Embryonic facial prominence (tissue), 1 donor: ENCODE measurements around the gene PCBP2.

Source experiments
- DNase-seq: peaks from one replicate; pipeline ENCODE4 v3.0.0-alpha.2; 2016; ENCODE audit errors: extremely low spot score

Gene PCBP2

GRCh38 chr12:53493610-53494391, 41.9 kb downstream of the PCBP2 start:
- no peak for DNase-seq

DNA sequence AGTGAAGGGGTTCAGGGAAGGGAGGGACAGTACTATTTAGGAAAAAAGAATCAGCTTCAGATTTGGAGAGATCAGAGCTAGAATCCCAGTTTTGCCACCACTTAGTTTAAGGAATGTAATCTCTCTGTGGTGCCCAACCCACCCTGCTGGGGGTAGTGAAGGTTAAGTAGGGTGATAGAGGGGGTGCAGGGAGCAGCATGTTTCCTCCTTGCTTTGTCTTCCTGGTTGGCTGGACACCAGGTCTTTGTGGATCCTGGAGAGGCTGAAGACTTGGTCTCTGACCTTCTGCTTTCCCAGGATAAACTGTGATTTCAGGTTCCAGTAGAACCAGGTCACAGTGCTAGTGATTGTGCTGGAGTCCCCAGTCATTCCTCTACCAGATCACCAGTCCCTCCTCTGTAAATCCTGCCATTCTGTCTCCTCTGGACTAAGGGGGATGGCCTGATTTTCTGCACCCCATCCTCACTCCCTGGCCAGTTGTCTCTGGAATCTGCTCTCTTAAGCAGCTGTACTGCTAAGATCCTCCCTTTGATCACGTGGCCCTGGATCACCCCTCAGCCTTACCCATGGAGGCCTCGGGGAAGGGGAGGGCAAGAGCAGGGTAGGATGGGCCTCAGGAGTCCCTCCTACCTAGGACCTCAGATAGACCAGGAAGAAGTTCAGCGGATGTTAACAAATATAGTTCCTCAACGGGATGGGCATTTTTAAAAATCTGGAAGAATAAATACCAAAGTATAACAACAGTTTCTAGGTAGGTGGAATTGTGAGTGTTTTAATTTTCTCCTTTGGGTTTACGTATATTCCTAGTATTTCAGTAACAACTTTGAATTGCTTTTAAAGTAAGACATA, 44.2 kb downstream of the PCBP2 start:
- no peak for DNase-seq

DNA sequence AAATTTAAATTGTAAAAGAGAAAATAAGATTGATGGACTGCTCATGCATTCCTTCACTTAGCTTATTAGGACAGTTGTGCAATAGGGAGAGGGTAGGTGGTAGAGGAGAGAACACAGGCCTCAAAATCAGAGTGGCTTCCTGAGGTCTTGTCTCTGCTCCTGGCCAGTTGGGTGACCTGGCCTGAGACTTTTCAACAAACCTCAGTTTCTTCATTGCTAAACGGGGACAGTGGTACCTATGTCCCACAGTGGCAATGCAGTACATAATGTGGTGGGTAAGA, 44.8 kb downstream of the PCBP2 start:
- DNase-seq, result no peak

DNA sequence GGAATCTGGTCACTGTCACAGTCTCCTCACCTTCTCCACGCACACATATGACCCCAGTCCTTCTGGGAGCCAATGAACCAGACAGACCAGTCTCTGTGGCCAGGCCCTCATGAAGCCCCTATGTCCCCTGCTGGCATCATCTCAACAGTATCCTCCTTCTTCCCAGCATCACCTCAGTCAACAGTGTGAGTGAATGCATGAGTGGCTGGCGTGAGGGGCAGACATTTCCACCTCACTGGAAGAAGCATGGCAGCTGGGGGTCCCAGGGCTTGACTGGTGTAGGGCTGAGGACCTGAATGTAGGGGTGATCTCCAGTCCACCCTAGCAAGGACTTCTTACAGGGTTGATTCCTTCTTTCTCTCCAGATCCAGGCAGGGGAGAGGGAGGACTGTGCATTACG, 45.6 kb downstream of the PCBP2 start:
- DNase-seq, result no peak

- no peak for DNase-seq
These were observed 46.3 kb downstream of the PCBP2 start for GRCh38 chr12:53498235-53498630.

DNA sequence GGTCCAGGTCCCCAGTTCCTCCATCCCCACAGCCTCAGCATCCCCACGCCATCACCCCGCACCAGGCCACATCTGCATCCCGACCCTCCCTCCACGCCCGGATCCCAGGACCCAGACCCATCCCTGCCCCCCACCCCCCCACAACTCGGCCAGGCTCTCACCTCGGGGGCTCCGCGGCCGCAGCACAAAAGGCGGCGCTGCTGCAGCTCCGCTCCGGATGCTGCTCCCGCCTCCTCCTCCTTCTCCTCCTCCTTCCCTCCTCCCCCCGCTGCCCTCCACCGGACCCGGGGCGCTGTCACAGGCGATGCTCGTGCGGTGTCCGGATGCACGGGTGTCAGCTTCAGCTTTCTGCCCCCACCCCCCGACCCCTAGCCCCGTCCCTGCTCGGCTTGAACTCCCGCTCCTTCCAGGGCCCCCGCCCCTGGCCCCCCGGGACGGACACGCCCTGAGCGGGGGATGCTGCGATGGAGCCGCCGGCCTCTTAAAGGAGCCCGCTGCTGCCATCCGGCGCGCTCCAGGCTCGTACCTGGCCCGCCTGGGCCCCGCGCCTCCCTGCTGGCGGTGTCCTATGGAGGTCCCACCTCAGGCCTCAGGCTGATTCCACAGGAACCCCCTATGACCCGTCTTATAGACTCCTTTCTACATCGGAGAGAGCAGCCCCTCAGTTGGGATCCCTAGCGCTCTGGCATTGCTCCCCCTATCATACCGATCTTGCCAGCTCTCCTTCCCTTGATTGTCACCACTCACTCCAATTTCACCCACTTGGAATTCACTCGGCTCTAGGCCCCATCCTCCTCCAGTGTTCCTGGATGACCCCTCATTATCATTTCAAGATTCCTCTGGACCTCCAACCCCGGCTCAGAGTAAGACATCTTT, 47.6 kb downstream of the PCBP2 start, which contains the start of gene MAP3K12:
Gene MAP3K12, minus strand, starts transcription at position 193 of the 876 bp plus-strand sequence. CDS start 12,067 bp downstream, outside the sequence.
- no peak for DNase-seq

DNA sequence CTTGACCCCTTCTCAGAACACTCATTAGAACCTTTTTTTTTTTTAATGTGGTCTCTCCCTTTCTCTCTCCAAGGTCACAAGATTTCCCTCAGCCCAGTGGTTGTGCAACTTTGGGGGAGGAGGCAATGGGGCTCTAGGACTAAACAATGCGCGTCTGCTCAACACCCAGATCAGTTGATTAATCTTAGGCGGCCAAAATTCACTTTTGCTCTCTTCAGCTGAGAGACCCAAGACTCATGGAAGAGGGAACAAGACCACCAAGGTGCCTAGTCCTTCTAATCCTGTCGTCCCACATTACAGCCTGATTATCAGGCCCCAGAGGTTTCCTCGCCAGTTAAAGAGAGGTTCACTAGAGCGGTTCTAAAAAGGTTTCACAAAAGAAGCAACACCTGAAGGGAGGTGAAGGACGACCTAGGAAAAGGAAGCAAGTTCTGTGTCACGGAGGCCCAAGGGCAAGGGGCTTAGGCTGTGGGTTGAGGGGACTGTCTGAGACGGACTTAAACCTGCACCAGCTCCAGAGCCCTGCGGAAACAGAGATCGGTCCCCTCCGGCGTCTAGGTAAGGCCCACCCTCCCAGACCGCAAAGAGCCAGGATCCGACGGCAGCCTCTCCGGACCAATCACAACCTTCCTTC, 48.4 kb downstream of the PCBP2 start:
- no peak for DNase-seq

- peak; percentile 99 for DNase-seq
These were observed 49.1 kb downstream of the PCBP2 start, which contains the start of gene TARBP2 for GRCh38 chr12:53500776-53501614. TARBP2 (plus strand) TSS chr12:53501283; CDS start chr12:53501409, 126 bp downstream.

GRCh38 chr12:53501615-53502181, 49.8 kb downstream of the PCBP2 start:
- no peak for DNase-seq

DNA sequence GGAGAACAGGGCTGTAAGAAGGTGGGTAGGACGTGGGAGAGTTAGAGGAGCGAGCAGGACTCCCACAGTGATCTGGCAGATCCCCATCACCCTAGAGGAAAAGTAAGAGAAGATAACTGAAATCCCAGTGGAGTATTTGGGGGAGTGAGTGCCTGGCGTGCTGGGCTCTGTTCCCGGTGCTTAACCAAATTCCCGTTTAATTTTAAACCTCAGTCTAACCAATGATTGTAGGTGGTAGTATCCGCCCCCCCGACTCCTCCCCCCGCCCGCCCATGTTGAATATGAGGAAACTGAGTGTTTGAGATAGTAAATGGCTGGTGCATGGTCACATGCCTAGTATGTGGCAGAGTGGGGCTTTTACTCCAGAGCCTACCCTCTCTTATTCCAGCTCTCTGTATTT, 50.4 kb downstream of the PCBP2 start:
- no peak for DNase-seq

DNA sequence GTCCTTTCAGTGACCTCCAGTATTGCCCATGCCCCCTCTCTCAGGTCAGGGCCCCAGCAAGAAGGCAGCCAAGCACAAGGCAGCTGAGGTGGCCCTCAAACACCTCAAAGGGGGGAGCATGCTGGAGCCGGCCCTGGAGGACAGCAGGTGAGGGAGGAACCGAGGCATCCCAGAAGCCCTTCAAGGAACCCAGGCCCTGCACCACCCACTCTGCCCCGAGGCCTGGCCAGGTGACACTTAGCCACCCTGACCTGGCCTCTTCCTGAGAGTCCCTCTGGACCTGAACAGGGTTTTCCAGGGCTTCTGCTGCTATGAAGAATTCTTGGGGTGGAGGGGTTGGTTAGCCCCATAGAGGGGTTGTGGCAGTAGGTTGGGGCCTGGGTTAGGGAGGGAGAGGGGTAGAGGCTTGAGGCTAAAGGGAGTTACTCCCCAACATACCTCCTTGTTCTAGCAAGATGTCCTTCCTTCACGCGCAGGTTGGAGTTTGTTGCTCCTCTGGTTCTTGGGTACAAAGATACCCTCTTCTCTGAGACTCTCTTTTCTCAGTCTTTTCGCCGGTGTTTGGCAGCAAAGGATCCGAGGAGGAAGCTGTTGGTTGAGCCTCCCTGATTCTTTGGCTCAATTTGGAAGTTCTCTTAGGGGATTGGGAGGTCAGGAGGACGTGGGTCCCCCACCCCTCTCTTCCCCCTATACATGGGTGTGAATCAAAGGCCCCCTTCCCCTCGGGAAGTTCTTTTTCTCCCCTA, 51.3 kb downstream of the PCBP2 start:
- no peak for DNase-seq

GRCh38 chr12:53504004-53504920, 52.4 kb downstream of the PCBP2 start:
- DNase-seq, result no peak

DNA sequence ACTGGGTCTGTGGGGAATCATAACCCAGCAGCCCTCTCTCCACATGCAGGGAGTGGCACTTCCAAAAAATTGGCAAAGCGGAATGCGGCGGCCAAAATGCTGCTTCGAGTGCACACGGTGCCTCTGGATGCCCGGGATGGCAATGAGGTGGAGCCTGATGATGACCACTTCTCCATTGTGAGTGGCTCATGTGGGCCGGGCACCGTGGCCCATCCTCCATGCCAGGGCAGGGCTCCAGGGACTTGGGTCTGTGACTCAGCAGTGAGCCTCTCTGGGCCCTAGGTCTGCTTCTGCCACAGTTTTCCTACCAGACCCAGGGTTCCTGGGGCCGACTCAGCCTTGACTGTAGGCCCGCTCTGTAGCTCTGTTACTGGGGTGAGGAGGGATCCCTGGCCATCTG, 53.2 kb downstream of the PCBP2 start:
- DNase-seq, result no peak

DNA sequence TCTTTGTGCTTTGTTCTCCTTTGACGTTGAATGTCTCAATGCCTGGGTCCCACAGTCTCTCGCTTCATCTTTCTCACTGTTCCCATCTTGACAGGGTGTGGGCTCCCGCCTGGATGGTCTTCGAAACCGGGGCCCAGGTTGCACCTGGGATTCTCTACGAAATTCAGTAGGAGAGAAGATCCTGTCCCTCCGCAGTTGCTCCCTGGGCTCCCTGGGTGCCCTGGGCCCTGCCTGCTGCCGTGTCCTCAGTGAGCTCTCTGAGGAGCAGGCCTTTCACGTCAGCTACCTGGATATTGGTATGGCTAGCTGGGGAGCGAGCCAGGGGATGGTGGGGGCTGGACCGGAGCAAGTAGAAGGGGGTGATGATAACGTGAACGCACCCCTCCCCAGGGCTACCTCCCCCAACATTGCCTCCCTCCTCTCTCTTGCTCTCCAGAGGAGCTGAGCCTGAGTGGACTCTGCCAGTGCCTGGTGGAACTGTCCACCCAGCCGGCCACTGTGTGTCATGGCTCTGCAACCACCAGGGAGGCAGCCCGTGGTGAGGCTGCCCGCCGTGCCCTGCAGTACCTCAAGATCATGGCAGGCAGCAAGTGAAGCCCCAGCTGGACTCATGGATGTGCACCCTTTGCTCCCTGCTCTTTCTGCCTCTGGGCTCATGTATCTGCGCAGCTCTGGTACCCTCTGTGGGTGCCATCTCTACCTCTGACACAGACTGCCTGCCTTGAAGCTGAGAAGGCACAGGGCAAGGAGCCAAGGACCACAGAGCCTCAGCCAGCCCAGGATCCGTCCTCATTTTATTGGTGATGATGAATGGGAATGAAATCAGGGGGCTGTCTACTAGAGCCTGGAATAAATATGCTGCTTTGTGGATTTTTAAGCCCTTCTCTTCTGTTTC, 53.9 kb downstream of the PCBP2 start:
- no peak for DNase-seq

- DNase-seq, result no peak
These were observed 54.5 kb downstream of the PCBP2 start for GRCh38 chr12:53506450-53506785.

DNA sequence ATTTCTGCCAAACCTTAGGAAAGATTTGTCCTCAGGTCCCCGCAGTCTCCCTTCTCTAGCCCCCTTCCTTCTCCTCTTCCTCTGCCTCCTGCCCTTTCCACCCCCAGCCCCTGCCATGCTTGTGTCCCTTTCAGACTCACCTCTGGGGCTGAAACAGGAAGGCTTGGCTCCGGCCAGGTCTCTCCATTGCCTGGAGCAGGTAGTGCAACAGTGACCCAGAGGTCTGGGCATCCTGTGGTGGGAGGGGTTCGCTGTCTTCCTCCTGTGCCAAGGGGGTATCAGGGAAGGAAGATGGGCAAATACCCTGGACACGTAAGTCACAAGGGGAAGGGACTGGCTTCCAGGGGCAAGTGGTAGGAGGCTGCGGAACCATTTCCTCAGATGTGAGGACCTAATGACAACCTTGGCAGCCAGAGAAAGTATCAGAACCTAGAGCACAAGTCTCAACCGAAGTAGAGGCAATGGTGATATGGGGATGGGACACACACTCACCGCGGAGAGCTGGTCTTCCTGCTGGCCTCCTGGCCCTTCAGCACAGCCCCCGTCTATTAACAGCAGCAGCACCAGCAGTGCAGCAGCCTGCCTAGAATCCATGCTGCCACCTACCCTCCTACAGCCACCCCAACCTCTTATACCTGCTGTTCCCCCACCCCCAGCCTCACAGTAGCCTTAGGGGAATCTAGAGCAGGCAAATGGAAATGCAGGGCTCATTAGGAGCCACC, 55.1 kb downstream of the PCBP2 start, which contains the start of gene NPFF:
Gene NPFF, minus strand, starts transcription at position 604 of the 722 bp plus-strand sequence. Its CDS starts 10 bp downstream, at position 594.
- DNase-seq, result no peak

DNA sequence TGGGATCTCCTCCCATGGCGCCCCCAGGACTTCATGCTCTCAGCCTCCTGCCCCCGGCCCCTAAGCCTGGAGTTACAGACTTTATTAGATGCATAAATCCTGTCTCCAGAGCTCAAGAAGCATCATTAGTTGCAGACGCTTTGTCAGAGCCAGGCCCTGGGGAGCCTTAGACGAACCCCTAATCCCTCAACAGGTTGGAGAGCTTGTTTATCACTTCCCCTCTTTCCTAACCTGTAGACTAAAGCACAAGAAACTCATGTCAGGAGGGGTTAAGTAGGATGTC, 55.6 kb downstream of the PCBP2 start:
- no peak for DNase-seq
